DMS153 treated with DMSO at 0.1 percent for 48 hours (cell line): Measurements from ENCODE around the gene SPOCK1.

Source experiments
- DNase-seq: peaks from one replicate; lab custom pipeline; 2025; ENCODE audit not compliant: unreplicated experiment; lab: John Stamatoyannopoulos, UW

SPOCK1 gene

DNA sequence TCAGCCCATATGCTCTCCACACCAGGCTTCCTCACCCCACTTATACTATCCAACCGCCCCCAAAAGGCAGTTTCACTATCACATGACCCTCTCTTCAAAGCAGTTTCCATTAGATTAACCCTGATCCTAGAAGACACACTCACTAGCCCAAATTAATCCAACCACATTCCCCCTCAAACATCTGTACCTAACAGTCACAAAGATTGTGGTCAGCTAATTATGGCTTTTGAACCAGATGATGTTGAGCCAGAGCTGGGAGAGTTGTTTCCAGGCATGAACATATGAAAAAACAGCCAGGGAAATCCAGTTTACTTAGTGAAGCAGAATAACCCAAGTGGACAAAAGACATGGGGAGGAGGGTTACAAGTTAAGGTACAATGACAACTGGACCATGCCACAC is 131.2 kb downstream of the SPOCK1 start:
- DNase-seq = no peak

DNA sequence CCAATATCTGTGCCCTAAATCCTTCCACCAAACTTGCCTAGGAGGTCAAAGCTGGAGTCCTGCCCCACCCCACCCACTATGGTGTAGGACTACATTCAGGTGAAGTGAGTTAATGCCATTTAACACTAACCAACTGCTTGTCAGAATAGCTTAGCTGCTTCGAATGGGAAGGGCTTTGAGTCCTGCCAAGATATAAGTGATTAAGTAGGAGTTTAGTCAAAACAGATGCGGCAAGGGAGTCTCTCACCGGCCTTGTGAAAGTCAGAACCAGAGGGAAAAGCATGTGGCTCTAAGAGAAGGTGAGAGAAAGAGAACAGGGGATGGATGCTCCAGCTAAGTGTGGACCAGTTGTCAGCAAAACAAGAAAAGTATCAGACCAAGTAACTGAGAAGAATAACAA is 132.6 kb downstream of the SPOCK1 start:
- DNase-seq = no peak

DNA sequence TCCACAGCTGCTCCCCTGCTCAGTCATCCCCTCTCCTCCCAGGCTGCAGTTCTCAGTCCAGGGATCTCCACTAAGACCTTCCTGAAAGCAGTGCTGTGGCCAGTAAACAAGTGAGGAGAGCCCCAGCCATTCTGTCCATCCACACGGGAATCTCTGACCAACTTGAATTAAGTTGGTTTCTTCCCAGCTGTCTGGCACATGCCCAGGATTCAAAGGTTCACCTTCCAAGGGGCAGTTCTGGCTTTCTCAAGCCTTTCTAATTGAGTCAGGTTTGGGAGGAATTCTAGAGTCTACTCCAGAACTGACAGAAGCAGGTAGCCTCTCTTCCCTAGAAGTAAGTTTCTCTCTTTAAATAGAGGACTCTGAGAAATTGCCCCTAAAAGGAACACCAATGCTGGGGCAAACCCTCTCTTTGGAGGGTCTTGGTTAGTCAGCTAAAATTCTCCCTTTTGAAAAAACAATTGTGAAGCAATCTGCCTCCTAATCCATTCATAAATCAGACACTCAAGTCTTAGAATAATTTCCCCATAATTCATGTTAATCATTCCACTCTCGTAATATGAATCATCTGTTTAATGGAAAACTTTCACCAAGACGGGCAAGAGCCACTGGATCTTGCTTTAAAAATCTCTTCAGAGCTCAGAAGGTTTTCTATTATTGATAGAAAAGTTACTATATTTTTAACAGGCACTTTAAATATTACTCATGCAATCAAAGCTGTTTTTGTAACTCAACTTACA is 133.8 kb downstream of the SPOCK1 start:
- DNase-seq = no peak

DNA sequence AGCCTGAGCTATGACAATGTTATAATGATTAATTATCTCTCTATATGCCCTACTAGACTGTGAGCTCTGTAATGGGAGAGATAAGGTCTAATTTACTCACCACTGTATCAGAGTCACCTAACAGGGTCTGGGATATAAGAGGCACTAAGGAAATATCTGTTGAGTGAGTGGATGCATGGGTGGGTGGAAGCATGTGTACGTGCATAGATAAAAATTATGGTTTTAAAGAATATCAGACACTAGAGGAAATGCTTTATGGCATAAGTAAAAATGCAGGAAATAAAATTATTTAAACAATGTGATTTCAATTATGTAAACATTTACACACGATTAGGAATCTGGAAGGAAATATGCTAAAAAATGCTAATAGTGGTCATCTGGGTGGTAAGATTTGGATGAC is 137.8 kb downstream of the SPOCK1 start:
- no peak for DNase-seq

DNA sequence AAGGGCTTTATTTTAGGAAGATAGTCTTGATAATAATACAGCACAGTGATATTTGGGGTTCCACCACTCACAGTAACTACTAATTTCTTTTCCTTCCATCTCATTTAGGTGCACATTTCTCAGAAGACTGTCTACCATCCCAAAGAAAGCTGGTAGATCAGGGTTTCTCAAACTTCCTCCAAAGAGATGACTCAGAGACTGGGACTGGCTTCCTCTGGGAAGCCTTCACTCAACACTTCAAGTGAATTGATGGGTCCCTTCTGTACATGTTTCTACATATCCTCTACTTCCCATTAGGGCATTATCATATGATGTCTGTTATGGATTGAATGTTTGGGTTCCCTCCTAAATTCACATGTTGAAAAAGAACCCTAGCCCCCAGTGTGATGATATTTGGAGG is 138.5 kb downstream of the SPOCK1 start:
- no peak for DNase-seq

DNA sequence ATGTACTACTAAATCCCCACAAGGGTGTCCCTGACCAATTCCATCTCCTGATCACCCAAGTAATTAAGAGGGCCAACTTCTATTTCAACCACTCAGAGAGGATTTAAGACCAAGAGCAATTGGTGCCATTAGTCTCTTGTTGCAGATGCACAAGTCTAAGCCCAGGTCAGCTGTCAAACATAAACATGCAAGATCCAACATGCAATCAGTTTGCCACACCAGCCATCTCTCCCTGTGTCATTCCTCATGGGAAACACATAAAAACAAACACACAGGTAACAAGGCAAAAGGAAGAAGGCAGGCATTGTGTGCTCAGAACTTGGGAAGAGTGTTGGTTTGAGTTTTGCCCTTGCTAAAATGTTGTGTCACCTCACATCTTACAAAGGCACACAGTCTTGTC is 139.2 kb downstream of the SPOCK1 start:
- no peak for DNase-seq

DNA sequence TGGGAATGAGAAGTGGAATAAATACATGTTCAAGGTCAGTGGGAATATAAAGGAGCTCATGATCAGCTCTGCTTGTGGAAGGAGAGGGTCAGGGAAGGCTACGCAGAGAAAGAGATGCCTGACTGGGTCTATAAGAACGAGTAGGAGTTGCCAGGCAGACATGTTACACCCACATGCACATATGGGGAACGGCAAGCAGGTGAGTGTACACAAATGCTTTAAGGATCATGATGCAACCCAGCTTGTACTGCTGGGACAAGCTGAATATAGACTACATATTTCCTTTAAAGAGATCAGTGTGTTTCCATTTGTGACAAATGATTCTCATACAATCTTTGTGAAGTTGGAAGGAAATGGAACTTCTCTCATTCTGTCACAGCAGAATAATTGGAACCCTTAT is 141.7 kb downstream of the SPOCK1 start:
- DNase-seq = no peak

DNA sequence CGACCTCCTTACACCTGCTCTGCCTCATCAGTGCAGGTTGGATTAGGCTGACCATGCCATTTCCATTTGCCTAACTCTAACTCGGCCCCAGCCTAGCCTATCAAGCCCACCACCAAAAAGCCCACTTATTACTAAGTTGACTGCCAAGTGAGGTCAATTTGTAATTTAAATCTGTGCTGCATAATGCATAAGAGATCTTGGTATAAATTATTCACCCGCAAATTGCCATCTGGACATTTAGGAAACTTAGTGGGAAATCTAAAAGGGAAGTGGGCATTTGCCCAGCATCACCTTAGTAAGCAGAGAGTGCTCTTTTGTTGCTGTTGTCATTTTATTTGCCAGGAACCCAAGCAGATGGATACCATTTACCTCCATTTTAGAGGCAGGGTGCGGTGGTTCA is 143.0 kb downstream of the SPOCK1 start:
- no peak for DNase-seq

DNA sequence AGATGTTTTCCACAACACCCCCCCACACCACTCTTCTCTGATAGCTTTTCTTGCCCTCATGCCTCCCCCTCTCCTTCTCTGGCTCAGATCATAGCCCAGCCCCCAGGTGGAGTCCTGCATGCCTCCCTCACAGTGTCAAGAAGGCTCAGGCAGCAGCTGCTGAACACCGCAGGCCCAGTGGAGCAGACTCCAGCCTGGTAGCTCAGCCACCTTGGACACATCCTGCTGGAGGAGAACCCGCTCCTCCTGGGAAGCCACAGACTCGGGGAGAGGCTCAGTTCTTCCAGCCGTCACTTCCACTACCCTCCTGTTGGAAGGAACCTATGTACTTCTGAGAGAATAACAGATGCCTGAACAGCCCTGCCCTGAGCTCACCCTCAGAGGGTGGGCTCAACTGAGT is 143.4 kb downstream of the SPOCK1 start:
- DNase-seq = no peak

DNA sequence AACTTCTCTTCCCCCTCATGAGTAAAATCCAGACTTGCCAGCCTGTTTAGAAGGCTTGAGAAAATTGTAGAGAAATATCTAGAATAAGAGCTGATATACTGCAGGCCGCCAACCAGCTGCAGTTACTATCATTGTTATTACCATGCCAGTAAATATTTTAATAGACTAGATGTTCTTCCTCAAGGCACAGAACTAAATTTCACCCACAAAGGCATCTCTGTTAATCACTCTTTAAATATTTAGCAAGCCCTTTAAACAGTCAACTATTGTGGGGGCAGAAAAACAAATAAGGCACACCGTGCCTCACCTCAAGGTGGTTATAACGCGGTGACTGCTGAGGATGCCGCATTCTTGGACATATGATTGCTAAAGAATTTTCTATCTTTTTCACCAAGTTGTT is 147.0 kb downstream of the SPOCK1 start:
- DNase-seq = no peak

DNA sequence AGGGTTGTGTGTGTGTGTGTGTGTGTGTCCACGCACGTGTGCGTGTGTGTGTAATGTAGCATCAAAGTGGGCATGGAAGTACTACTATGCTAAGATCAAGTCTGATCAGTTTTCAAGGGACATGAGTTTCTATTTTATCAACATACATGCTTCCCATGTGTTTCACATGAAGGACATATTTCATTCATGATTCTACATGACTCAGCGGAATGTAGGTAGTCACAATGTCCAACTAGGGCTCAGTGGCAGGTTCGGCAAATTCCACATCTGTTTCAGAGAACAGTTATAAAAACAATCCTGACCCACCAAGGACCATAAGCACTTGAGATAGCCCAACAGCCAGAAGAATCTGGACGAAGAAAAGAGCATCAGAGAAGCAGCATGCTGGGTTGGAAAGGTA is 148.3 kb downstream of the SPOCK1 start:
- DNase-seq = no peak

DNA sequence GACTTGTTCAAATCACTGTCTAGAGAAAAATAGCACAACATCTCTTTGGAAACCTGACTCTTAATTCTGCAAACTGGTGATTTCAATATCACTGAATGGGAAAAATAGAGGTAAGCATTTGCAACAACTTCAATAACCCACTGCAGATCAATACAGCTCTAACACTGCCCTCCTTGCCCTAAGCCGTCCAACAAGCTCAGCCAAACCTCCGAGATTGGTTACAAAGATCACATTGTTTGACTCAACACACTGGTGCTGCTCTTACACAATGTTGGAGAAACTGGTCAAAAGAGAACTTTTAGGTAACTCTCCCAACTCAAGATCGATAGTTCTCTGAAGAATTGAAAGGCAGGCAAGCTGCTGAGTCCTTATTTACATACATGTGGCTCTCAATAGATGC is 150.4 kb downstream of the SPOCK1 start:
- DNase-seq = no peak

DNA sequence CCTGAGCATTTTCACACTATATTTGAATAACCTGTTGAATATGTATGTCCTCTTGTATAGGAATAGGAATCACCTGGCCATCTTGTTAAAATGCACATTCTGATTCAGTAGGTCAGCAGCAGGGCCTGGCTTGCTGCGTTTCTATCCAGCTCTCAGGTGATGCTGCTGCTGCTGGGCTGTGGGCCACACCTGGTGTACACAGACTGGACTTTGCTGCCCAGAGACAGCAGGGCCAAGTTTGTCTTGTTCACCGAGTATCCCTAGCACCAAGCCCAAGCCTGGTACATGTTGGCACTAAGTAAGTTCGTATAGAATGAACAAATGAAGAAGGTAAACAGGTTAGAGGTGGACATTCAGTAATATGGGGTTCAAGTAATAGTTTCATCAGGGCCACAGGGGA is 151.3 kb downstream of the SPOCK1 start:
- no peak for DNase-seq

DNA sequence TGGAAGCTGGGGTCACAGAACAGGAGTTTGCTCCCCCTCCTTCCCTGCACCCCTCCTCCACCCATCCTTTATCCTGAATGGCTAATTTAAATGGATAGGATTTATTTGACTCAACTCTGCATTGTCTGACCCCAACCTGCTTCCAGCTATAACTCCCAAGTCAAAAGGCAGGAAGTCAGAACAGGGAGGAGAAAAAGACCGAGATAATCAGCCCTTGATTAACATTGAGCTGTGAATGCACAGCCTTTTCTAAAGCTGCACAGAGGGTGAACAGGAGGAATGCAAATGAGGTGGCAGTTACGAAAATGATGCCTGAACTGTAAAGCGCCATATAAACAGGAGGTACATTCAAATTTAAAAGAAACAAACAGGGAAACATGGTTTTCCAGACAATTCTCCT is 152.8 kb downstream of the SPOCK1 start:
- DNase-seq = no peak

DNA sequence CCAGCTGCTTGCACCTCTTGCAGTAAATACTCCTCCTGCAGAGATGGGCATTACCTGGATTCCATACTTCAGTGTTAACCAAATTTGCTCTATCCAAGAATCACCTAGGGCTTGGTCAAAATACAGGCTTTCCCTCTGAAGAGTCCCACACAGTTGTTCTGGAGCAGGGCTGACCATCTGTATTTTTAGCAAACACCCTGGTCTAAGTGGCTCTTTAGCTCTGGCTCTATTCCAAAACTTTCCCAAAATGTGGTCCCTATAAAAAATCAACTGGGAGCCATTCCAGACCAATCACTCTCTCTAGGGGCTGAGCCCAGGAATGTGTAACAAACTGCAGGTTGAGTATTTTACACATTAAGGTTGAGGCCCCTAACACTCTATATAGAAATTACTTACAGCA is 153.7 kb downstream of the SPOCK1 start:
- no peak for DNase-seq

DNA sequence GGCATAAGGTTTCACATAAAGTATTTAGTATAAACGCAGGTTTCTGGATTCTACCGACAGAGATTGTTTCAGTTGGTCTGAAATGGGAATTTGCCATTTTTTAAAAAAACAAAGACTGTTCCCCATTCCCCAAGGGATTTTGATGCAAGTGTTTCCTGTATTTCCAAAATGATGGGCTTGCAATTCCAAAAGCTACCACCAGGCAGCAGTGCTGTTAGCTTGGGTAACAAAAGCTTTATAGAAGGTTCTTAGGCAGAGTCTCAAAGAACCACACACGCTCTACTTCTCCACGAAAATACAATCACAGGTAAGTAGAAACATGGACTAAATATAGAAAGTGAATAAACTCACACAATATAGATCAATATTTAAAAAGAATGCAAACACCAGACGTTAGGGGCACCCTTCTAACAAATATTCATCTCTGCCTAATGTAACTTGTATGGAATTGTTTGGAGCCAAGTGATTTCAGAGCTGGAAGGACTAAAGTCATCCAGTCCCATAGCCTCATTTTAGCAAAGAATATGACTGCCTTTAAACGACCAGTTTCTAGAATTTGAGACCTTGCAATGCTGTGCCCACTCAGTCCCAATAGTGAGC is 154.3 kb downstream of the SPOCK1 start:
- no peak for DNase-seq

DNA sequence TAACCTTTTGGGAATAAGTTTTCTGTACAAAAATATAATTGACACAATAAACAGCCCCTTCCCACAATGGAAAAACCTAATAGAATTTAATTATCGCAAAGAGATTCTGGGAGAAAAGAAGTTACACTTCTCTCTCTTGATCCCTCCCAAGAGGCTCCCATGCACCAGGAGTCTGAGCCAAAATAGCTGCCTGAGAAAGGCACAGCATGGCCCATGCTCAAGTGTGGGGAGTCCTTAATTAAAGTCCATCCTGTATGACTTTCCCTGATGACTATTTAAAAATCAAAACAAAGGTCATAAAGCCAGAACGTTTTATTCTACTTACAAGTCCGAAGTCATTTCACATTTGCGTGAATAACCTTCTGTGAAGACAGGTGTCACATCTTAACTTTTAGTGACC is 155.1 kb downstream of the SPOCK1 start:
- no peak for DNase-seq

DNA sequence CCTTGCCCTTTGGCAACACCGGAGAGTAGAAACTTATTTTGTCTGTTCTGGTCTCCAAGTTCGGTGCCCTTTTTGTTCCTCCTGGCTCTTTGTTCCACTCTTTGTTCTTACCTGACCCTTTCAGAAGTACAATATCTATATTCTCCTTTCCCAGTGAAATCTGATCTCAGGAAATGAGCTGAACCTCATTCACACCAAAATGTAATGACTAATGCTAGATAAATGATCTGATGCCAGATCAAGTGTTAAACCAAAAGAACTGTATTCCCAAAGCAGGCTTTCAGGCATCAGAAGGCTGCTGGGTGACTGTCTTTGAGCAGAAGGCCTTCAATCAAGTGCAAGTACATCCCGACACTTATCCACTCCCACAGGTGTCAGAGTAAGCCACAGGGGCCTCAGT is 156.4 kb downstream of the SPOCK1 start:
- no peak for DNase-seq

DNA sequence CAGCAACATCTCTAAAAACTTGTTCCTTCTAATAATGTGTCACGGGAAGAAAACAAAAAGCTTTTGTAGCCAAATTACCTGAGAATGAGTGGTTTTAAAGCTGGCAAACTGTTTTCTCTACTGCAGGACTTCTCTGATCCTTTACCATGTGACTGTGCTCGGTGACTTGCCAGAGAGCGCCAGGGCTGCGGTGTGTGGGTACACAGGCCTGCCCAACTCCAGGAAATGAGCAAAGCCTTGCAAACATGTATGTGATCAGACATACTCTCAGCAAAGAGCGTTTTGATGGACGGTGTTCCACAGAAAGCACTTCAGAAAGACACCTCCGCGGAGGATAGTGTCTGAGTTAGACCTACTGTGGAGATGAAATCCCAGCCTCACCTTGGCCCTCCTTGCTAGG is 157.3 kb downstream of the SPOCK1 start:
- no peak for DNase-seq

DNA sequence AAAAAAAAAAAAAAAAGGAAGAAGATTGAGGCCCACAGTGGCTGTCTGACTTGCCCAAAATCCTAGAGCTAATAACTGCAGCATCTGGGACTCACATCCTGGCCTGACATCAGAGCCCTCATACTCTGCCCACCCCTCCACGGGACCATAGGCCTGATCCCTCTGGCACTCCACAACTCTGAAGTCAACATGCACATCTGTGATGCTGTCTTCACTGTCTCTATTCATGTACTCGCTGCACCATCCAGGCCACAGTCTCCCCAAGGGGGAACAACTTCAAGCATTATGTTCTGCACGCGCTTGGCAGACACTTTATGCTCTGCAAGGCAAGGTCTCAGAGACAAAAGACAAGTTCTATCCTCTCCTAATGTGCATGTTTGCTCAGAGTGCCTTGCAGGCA is 158.2 kb downstream of the SPOCK1 start:
- DNase-seq = no peak

DNA sequence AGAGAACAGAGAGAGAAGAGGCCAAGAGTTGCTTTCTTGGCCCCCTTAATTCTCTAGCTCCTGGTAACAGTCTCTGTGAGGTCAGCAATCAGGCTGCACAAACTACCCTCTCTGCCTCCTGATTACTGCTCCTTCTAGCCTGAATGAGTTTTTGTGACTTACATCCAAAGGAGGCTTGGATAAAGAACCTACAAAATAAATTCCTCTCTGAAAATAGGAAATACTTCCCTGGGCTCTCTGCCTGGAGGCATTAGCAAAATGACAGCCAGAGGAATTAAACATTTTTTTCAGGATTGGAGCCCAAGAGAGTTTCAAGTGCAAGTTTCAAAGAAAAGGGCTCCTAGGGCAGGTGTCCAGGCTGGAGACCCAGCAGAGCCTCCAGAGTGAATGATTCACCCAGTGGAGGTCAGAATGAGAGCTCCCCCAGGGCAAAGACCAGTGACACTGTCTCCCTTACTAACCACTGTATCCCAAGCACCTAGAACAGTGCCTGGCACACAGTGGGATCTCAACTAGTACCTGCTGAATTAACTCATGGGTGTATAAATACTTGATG is 162.5 kb downstream of the SPOCK1 start:
- no peak for DNase-seq

DNA sequence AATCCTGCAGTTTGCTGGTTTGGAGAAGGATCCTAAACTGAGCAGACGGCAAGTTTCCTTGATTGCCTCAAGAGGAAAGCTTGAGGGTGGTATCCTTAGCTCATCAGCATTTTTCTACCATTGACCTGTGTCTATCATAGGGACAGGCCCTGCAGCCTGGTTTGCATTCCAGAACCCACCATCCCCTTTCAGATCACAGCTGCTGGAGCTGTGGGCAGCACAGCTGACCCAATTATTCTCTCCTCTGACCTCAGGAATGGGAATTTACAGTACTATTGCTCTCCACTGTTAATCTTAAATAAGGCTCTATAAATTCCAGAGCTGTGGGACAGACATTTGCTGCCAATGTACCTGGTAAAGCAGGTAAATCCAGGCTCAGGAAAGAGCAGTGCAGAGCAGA is 163.0 kb downstream of the SPOCK1 start:
- DNase-seq = no peak

DNA sequence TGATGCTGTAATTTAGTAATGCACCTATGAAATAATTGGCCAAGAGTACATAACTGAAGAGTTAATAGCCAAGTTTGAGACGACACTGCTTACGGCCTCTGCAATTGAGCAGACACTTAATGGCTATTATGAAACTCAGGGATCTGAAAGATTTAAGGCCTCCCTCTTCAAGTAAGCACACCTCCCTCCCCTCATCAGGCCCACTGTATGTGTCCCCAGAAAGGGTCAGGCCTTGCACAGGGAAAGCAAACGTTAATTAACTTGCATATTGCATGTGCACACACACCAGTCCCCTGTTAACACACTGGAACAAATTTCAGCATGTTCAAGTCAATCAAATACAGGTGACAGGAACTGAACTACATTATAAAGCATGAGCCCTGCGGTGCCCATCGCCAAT is 163.6 kb downstream of the SPOCK1 start:
- DNase-seq = no peak
